Astrocyte (in vitro differentiated cells and primary cell): ENCODE measurements around the gene ELN. TPM values are rescaled to one million over a fixed set of nuclear protein-coding genes. Genes with fewer than 3 reads are reported as not detected.
A peak's percentile ranks its signal among the peaks of the same experiment; 100 is the strongest.

Source experiments
- DNase-seq: peaks from one replicate; pipeline ENCODE4 v3.0.0-alpha.2; 2010; ENCODE audit warnings: low read depth
- FAIRE-seq: peaks from 2 replicates; lab custom pipeline; 2011; peaks lifted over from hg19 to GRCh38; lab: Jason Lieb, UNC
- H2AFZ ChIP-seq: 2 replicates; pipeline ENCODE4 v1.6.0; 2012; ENCODE audit warnings: low read depth, low read length, inconsistent platforms
- H3K27ac ChIP-seq: 2 replicates; pipeline ENCODE4 v1.5.1; 2011; ENCODE audit warnings: low read depth, low read length, inconsistent platforms
- H3K27me3 ChIP-seq: 2 replicates; pipeline ENCODE4 v1.6.0; 2011; ENCODE audit warnings: low read length, inconsistent platforms; ENCODE audit not compliant: insufficient read depth
- H3K36me3 ChIP-seq: 2 replicates; pipeline ENCODE4 v1.5.1; 2011; ENCODE audit warnings: low read length, inconsistent platforms; ENCODE audit not compliant: insufficient read depth
- H3K4me1 ChIP-seq: 2 replicates; pipeline ENCODE4 v1.5.1; 2011; ENCODE audit warnings: low read length, inconsistent platforms; ENCODE audit not compliant: insufficient read depth
- H3K4me2 ChIP-seq: 2 replicates; pipeline ENCODE4 v1.6.0; 2012; ENCODE audit warnings: low read length, inconsistent platforms
- H3K4me3 ChIP-seq: 2 replicates; pipeline ENCODE4 v1.5.1; 2011; ENCODE audit warnings: low read depth, mild to moderate bottlenecking, low read length, inconsistent platforms; ENCODE audit not compliant: insufficient read depth
- H3K79me2 ChIP-seq: 2 replicates; pipeline ENCODE4 v1.6.0; 2012; ENCODE audit warnings: mild to moderate bottlenecking, low read length, inconsistent platforms; ENCODE audit not compliant: insufficient read depth
- H3K9ac ChIP-seq: 2 replicates; pipeline ENCODE4 v1.6.0; 2012; ENCODE audit warnings: mild to moderate bottlenecking, low read length, inconsistent platforms
- H3K9me3 ChIP-seq: 2 replicates; pipeline ENCODE4 v1.5.1; 2012; ENCODE audit warnings: low read depth, mild to moderate bottlenecking, low read length, inconsistent platforms; ENCODE audit not compliant: insufficient read depth
- H4K20me1 ChIP-seq: 2 replicates; pipeline ENCODE4 v1.6.0; 2012; ENCODE audit warnings: low read length, inconsistent platforms; ENCODE audit not compliant: insufficient read depth
- H3K27ac Mint-ChIP-seq: one replicate; pipeline ENCODE4 v1.8.0; 2021; ENCODE audit warnings: mild to moderate bottlenecking, mixed read lengths; ENCODE audit not compliant: unreplicated experiment
- H3K27me3 Mint-ChIP-seq: one replicate; pipeline ENCODE4 v1.8.0; 2021; ENCODE audit warnings: low read depth, mixed read lengths; ENCODE audit not compliant: unreplicated experiment
- H3K36me3 Mint-ChIP-seq: one replicate; pipeline ENCODE4 v1.8.0; 2021; ENCODE audit warnings: low read depth, mixed read lengths; ENCODE audit not compliant: unreplicated experiment
- H3K4me1 Mint-ChIP-seq: one replicate; pipeline ENCODE4 v1.8.0; 2021; ENCODE audit warnings: low read depth, mixed read lengths; ENCODE audit not compliant: unreplicated experiment
- H3K4me3 Mint-ChIP-seq: one replicate; pipeline ENCODE4 v1.8.0; 2021; ENCODE audit warnings: mild to moderate bottlenecking, moderate library complexity, mixed read lengths; ENCODE audit not compliant: unreplicated experiment
- H3K9me3 Mint-ChIP-seq: one replicate; pipeline ENCODE4 v1.8.0; 2021; ENCODE audit warnings: mild to moderate bottlenecking, mixed read lengths; ENCODE audit not compliant: unreplicated experiment
- CTCF ChIP-seq: IDR thresholded peaks from 2 replicates; pipeline ENCODE4 v1.5.1; 2011; ENCODE audit warnings: low read depth, mild to moderate bottlenecking, inconsistent platforms, low read length, moderate library complexity; ENCODE audit not compliant: insufficient read depth
- EZH2 ChIP-seq: IDR thresholded peaks from 2 replicates; pipeline ENCODE4 v1.6.1; 2012; ENCODE audit warnings: mild to moderate bottlenecking, low read length, inconsistent platforms; ENCODE audit not compliant: insufficient read depth
- total RNA-seq: library from RNA; stranded (reverse); gene quantifications from 2 replicates; pipeline ENCODE4 v1.2.1, GENCODE V29; 2021

ELN gene
- total RNA-seq, 1 donor from 2014 or later: 0.75 TPM

- Mint-ChIP-seq H3K4me1 (peaks cover 2% of the 10 kb centered on the region), H3K9me3 (no peaks in the 10 kb centered on the region), H3K27ac (no peak overlapping the region), H3K27me3 (no peaks in the 10 kb centered on the region), H3K4me3 (no peak overlapping the region), H3K36me3 (no peaks in the 10 kb centered on the region)
- no peak overlapping the region for H3K27ac ChIP-seq
- no peaks in the 10 kb centered on the region for H3K27me3 ChIP-seq
- no peak overlapping the region for H2AFZ ChIP-seq
- no peak overlapping the region for H3K4me2 ChIP-seq
- TF ChIP-seq EZH2 (no peak), CTCF (no peak)
- H3K4me1 ChIP-seq: peaks cover 7% of the 10 kb centered on the region
- no peak overlapping the region for H3K9ac ChIP-seq
- FAIRE-seq (no peak), DNase-seq (no peak)
- H3K9me3 ChIP-seq: no peaks in the 10 kb centered on the region
- H3K79me2 ChIP-seq: no peaks in the 10 kb centered on the region
- no peak overlapping the region for H3K4me3 ChIP-seq
- H4K20me1 ChIP-seq: no peaks in the 10 kb centered on the region
- no peaks in the 10 kb centered on the region for H3K36me3 ChIP-seq
Observed at GRCh38 chr7:74074770-74075169, 46.8 kb downstream of the ELN start.

GRCh38 chr7:74078461-74078860 lies 50.5 kb downstream of the ELN start:
- FAIRE-seq: no peak
- Mint-ChIP-seq H3K4me1 (peaks cover 2% of the 10 kb centered on the region), H3K27me3 (no peaks in the 10 kb centered on the region), H3K4me3 (no peak overlapping the region), H3K36me3 (no peaks in the 10 kb centered on the region), H3K27ac (no peak overlapping the region), H3K9me3 (no peaks in the 10 kb centered on the region)
- no peak overlapping the region for H2AFZ ChIP-seq
- peak overlapping the region; percentile 50 for H3K27ac ChIP-seq
- no peak overlapping the region for H3K4me2 ChIP-seq
- peaks cover 6% of the 10 kb centered on the region for H3K79me2 ChIP-seq
- H3K9ac ChIP-seq: peak overlapping the region; percentile 9
- DNase-seq: no peak
- H4K20me1 ChIP-seq: no peaks in the 10 kb centered on the region
- no peak for TF ChIP-seq EZH2
- TF ChIP-seq CTCF: no peak
- peaks cover 15% of the 10 kb centered on the region for H3K4me1 ChIP-seq
- no peaks in the 10 kb centered on the region for H3K36me3 ChIP-seq
- H3K9me3 ChIP-seq: no peaks in the 10 kb centered on the region
- no peaks in the 10 kb centered on the region for H3K27me3 ChIP-seq
- no peak overlapping the region for H3K4me3 ChIP-seq

GRCh38 chr7:74082770-74083116 lies 54.8 kb downstream of the ELN start:
- peaks cover 4% of the 10 kb centered on the region for H3K36me3 ChIP-seq
- FAIRE-seq (no peak), DNase-seq (no peak)
- H3K79me2 ChIP-seq: peaks cover 34% of the 10 kb centered on the region
- Mint-ChIP-seq H3K27me3 (no peaks in the 10 kb centered on the region), H3K9me3 (no peaks in the 10 kb centered on the region), H3K27ac (no peak overlapping the region), H3K4me1 (peaks cover 4% of the 10 kb centered on the region), H3K4me3 (peak overlapping the region; percentile 79), H3K36me3 (peaks cover 7% of the 10 kb centered on the region)
- no peak for TF ChIP-seq CTCF
- TF ChIP-seq EZH2: no peak
- peak overlapping the region; percentile 49 for H2AFZ ChIP-seq
- H4K20me1 ChIP-seq: peaks cover 11% of the 10 kb centered on the region
- H3K9ac ChIP-seq: peak overlapping the region; percentile 78
- H3K27me3 ChIP-seq: no peaks in the 10 kb centered on the region
- peak overlapping the region; percentile 72 for H3K27ac ChIP-seq
- peaks cover 30% of the 10 kb centered on the region for H3K4me1 ChIP-seq
- peak overlapping the region; percentile 84 for H3K4me2 ChIP-seq
- H3K4me3 ChIP-seq: peak overlapping the region; percentile 48
- no peaks in the 10 kb centered on the region for H3K9me3 ChIP-seq
